ENCODE measurements around the gene TRAPPC1. TPM values are rescaled to one million over a fixed set of nuclear protein-coding genes. Genes with fewer than 3 reads are reported as not detected.

The TRAPPC1 gene
- total RNA-seq, 6 experiments from 2014 or later, result 43.7 to 57.1 (median 48.3) TPM

GRCh38 chr17:7935859-7936258 is 4.1 kb upstream of the TRAPPC1 start:
- no peak for ATAC-seq
- intact Hi-C loops (cut with DNase I), result no loop called here

GRCh38 chr17:7932949-7933348 is 1.2 kb upstream of the TRAPPC1 start:
- peaks cover 0 to 5% (median 0%) of the 10 kb centered on the region in 4 donors for H3K4me1 ChIP-seq
- no peaks in the 10 kb centered on the region for H3K27me3 ChIP-seq
- intact Hi-C loops (cut with DNase I), result no loop called here
- no peak for DNase-seq
- peaks cover 0 to 6% (median 0%) of the 10 kb centered on the region in 4 donors for H3K36me3 ChIP-seq
- H3K27ac ChIP-seq, result peak overlapping the region in 1 of 3 donors; percentile 80
- 35% methylated on average over 16 of the region's 16 CpGs for WGBS (ENCODE audit: insufficient coverage, low coverage, low lambda C conversion rate, missing lambda C conversion rate)
- TF ChIP-seq CTCF (IDR thresholded peaks at IDR 0.05) (no peak), POLR2A (IDR thresholded peaks at IDR 0.05) (no peak)
- no peaks in the 10 kb centered on the region for H3K9me3 ChIP-seq
- H3K4me3 ChIP-seq, result peak overlapping the region; percentile 63 to 90 (median 82)
- no peak for ATAC-seq

More at GRCh38 chr17:7935859-7936258, 4.1 kb upstream of the TRAPPC1 start:
- no peak for DNase-seq
- Histone ChIP-seq H3K4me1 (peaks cover 0 to 3% (median 0%) of the 10 kb centered on the region in 4 donors), H3K4me3 (no peak overlapping the region), H3K27me3 (no peaks in the 10 kb centered on the region), H3K9me3 (no peaks in the 10 kb centered on the region), H3K36me3 (peaks cover 0 to 20% (median 8%) of the 10 kb centered on the region in 4 donors), H3K27ac (no peak overlapping the region)
- TF ChIP-seq CTCF (IDR thresholded peaks at IDR 0.05) (no peak), POLR2A (IDR thresholded peaks at IDR 0.05) (no peak)

GRCh38 chr17:7932483-7932891 is 741 bp upstream of the TRAPPC1 start:
- H3K4me3 ChIP-seq, result peak overlapping the region; percentile 63 to 90 (median 82)
- no peaks in the 10 kb centered on the region for H3K9me3 ChIP-seq
- TF ChIP-seq CTCF (IDR thresholded peaks at IDR 0.05) (no peak), POLR2A (IDR thresholded peaks at IDR 0.05) (no peak)
- intact Hi-C loops (cut with DNase I), result no loop called here
- H3K27ac ChIP-seq, result peak overlapping the region; percentile 54 to 80 (median 59)
- no peak for DNase-seq
- ATAC-seq, result peak; percentile 21 to 38 (median 30)
- H3K27me3 ChIP-seq, result no peaks in the 10 kb centered on the region
- H3K36me3 ChIP-seq, result peaks cover 0 to 6% (median 0%) of the 10 kb centered on the region in 4 donors
- WGBS (ENCODE audit: insufficient coverage, low coverage, low lambda C conversion rate, missing lambda C conversion rate), result 3% methylated on average over 15 of the region's 17 CpGs
- peaks cover 0 to 5% (median 0%) of the 10 kb centered on the region in 4 donors for H3K4me1 ChIP-seq

- H3K4me1 ChIP-seq, result peaks cover 0 to 5% (median 0%) of the 10 kb centered on the region in 4 donors
- no peaks in the 10 kb centered on the region for H3K27me3 ChIP-seq
- no peaks in the 10 kb centered on the region for H3K9me3 ChIP-seq
- 26% methylated on average over 14 of the region's 20 CpGs for WGBS (ENCODE audit: insufficient coverage, low coverage, low lambda C conversion rate, missing lambda C conversion rate)
- peak overlapping the region; percentile 63 to 90 (median 82) for H3K4me3 ChIP-seq
- intact Hi-C loops (cut with DNase I), result no loop called here
- H3K27ac ChIP-seq, result peak overlapping the region; percentile 50 to 75 (median 62)
- DNase-seq (no peak), ATAC-seq (no peak)
- TF ChIP-seq POLR2A (IDR thresholded peaks at IDR 0.05), result no peak
- no peak for TF ChIP-seq CTCF (IDR thresholded peaks at IDR 0.05)
- no peaks in the 10 kb centered on the region for H3K36me3 ChIP-seq
These were observed 710 bp downstream of the TRAPPC1 start for GRCh38 chr17:7930841-7931631.

All from right lobe of liver (tissue), 6 donors.